Measurements from ENCODE around the gene ZNF732.
"Not testable (repeated sequence)": the region's sequence is repeated elsewhere in the genome, so short reads cannot be mapped to it uniquely, and the experiment has no call there.

Gene ZNF732

DNA sequence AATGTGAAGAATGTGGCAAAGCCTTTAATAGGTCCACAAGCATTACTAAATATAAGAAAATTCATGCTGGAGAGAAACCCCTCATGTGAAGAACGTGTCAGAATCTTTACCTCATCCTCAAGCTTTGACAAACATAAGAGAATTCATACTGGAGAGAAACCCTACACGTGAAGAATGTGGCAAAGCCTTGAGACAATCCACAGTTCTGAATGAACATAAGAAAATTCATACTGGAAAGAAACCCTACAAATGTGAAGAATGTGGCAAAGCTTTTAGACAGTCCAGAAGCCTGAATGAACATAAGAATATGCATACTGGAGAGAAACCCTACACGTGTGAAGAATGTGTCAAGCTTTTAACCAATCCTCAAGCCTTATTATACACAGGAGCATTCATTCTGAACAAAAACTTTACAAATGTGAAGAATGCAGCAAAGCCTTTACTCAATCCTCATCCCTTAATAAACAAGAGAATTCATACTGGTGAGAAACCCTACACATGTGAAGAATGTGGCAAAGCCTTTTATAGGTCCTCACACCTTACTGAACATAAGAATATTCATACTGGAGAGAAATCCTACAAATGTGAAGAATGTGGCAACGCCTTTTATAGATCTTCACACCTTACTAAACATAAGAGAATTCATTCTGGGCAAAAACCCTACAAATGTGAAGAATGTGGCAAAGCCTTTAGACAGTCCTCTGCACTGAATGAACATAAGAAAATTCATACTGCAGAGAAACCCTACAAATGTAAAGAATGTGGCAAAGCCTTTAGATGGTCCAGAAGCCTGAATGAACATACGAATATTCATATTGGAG lies 51.1 kb downstream of the ZNF732 start:
- no peak for DNase-seq (ENCODE audit: low spot score)

DNA sequence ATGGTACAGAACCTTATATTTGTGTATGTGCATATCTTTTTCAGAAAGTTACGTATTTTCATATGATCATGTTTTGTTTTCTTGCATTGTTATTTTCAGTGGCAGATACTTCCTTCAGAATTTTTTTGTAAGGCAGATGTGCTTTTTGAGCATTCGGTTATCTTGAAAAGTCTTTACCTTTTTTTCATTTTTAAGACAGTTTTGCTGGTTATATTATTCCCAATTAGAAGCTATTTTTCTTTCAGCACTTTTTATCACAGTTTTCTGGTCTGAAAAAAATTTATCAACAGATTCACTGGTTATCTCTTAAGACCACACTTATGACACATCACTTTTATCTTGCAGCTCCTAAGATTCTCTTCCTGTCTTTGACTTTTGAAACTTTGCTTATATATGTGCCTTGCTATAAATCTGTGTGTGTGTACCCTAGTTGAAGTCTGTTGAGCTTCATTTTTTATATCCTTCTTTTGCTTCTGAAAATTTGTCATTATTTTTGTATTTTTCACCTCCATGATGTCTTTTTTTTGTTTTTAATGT lies 53.1 kb downstream of the ZNF732 start:
- DNase-seq (ENCODE audit: low spot score), result no peak

- peak; percentile 4 for DNase-seq (ENCODE audit: low spot score)
Observed at GRCh38 chr4:244471-244870, 60.8 kb downstream of the ZNF732 start.

- DNase-seq (ENCODE audit: low spot score), result no peak
Observed at GRCh38 chr4:243426-243825, 61.8 kb downstream of the ZNF732 start.

DNA sequence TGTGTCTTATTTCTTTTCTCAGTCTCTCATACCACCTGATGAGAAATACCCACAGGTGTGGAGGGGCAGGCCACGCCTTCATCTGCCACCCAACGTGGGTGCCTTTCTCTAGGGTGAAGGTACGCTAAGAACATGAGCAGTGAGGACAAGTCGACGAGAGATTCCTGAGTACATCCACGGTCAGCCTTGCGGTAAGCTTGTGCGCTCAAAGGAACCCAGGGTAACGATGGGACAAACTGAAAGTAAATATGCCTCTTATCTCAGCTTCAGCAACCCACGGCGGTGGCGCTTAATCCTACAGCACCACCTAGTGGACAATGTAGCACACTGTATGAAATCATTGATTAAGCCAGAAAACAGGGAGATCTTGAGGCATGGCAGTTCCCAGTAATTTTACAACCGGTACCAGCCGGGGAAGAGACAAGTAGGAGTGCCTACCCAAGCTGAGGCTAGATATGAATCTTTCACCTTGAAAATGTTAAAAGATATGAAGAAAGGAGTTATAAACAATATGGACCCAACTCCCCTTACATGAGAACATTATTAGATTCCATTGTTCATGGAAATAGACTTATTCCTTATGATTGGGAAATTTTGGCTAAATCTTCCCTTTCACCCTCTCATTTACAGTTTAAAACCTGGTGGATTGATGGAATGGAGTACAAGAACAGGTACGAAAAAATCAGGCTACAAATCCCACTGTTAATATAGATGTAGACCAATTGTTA lies 63.0 kb downstream of the ZNF732 start:
- DNase-seq (ENCODE audit: low spot score), result peak; percentile 39

DNA sequence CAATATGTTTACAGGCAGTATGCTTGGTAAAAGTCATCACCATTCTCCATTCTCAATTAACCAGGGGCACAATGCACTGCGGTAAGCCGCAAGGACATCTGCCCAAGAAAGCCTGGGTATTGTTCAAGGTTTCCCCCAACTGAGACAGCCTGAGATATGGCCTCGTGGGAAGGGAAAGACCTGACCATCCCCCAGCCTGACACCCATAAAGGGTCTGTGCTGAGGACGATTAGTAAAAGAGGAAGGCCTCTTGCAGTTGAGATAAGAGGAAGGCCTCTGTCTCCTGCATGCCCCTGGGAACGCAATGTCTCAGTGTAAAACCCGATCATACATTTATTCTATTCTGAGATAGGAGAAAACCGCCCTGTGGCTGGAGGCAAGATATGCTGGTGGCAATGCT lies 63.9 kb downstream of the ZNF732 start:
- DNase-seq (ENCODE audit: low spot score), result not testable (repeated sequence)

GRCh38 chr4:236028-236427 lies 69.2 kb downstream of the ZNF732 start:
- DNase-seq (ENCODE audit: low spot score), result no peak

DNA sequence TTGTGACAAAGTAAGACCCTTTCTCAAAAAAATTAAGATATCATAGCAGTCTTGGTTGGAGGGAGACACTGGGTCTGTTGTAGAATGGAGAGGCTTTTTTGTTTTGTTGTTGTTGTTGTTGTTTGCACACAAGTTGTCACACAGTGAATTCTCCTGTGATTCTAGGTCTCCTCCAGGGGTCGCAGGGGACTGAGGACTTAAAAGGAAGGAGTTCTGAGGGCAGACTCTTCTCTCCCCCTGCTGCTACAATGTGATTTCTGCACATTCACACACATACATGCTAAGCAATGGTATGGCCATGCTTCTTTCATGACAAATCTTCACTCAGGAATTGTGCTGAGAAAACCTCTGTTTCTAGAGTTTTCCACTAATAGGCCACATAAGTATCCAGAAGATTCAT lies 71.1 kb downstream of the ZNF732 start:
- DNase-seq (ENCODE audit: low spot score), result no peak

DNA sequence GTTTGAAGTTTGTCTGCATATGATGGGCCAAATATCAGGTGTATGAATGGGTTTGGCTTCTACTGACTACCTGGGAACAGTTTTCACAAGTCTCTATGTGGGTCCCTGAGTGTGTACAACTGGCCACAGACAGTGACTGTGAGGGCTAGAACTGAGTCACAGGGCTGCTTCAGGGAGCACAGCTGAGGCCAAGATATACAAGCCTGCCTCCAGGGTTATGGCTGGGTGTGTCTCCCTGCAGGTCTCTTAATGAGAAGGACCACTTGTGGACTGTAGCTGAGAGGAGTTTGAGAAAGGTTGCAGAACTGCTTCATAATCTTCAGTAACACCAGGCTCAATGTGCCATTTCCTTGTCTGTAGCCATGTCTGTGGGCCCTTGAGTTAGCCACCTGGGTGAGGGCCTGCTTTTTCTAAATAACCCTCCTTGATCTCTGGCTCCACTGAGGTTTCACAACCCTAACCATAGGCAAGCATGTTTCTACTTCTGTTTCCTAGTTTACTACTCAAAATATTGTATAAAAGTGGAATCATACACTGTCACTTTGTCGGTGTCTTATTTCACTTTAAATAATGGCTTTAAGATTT lies 81.3 kb downstream of the ZNF732 start:
- DNase-seq (ENCODE audit: low spot score), result no peak

Data from hematopoietic multipotent progenitor cell treated with erythropoietin and hydrocortisone succinate and interleukin-3 and kit ligand, for 17 days (in vitro differentiated cells).